ENCODE data around the gene RPTOR.

The RPTOR gene

DNA sequence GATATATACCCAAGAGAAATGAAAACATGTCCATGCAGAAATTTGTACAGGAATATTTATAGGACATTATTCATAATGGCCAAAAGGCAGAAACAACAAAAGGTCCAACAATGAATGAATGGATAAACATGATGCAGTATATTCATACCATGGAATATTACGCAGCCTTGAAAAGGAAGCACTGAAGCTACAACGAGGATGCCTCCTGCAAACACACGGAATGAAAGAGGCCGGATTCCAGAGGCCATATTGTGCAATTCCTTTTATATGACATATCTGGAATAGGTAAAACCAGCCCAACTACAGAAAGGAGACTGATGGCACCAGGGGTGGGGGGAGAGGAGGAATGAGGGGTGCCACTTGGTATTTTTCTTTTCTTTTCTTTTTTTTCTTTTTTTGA lies 432.5 kb downstream of the RPTOR start:
- DNase-seq (ENCODE audit: low read depth in 2 of 2): no peak

GRCh38 chr17:80978499-80979497 lies 434.2 kb downstream of the RPTOR start:
- DNase-seq (ENCODE audit: low read depth in 2 of 2): no peak

- no peak for DNase-seq (ENCODE audit: low read depth in 2 of 2)
Measured at GRCh38 chr17:80979547-80980378, 435.1 kb downstream of the RPTOR start.

- DNase-seq (ENCODE audit: low read depth in 2 of 2): no peak
Measured at GRCh38 chr17:80980397-80981061, 435.9 kb downstream of the RPTOR start.

- DNase-seq (ENCODE audit: low read depth in 2 of 2): no peak
Measured at GRCh38 chr17:80981062-80981902, 436.6 kb downstream of the RPTOR start.

DNA sequence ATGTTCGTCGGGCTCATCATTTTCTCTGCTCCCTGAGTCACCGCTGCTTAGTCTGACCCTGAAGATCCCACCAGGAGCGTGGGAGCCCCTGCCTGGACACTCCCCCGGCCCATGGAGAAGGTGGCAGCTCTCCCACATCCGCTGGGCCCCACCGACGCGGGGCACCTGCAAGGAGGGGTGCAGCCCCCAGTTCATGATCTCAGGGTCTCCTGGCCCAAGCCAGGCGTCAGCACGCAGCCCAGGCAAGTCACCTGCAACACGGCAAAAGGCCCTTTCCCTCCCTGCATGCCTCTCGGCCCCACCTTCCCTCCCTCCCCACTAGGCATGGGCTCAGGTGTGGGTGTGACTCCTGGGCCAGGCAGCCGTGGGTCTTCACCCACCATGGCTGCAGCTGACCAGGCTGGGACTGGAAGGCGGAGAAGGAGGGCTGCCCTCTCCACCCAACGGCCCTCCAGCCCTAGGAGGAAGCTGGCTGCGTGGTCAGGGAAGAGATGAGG lies 437.3 kb downstream of the RPTOR start:
- no peak for DNase-seq (ENCODE audit: low read depth in 2 of 2)

DNA sequence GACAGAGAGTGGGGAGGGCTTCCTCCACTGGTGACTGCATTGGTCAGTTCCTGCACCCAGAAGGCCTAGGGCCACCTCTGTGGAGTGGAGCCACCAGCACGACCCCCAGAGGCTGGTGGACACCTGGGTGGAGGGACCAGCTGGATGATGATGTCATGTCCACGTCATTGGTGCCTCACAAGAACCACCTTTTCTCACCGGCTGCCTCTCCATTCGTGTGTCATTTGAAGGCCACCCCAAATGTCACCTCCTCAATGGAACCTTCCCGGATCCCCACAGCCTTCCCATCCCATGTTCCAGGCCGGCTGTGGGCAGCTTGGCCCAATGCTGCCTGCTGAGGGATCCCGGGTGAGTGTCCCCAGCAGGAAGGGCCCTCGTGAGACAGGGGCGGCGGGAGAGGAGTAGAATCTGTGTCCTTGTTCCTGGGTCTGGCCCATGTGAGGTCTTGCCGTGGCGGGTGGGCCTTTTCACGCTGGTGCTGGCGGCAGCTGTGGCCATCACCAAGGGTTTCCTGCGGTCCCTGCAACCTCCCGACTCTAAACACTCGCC lies 437.9 kb downstream of the RPTOR start:
- no peak for DNase-seq (ENCODE audit: low read depth in 2 of 2)

DNA sequence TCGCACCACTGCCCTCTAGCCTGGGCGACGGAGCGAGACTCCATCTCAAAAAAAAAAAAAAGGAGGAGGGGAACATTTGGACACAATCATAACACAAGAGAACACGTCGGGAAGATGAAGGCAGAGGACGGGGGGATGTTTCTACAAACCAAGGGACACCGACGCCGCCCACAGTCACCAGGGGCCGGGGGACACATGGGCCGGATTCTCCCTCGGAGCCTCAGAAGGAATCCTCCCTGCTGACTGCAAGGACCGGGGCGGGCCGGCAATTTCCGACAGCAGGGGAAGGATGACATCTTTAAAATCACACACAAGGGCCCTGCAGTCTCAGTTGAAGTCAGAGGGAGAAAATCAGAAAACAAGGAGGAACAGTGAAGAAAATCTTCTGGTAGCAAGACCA lies 438.9 kb downstream of the RPTOR start:
- no peak for DNase-seq (ENCODE audit: low read depth in 2 of 2)

- DNase-seq (ENCODE audit: low read depth in 2 of 2): no peak
Measured at GRCh38 chr17:80984749-80985148, 440.1 kb downstream of the RPTOR start.

DNA sequence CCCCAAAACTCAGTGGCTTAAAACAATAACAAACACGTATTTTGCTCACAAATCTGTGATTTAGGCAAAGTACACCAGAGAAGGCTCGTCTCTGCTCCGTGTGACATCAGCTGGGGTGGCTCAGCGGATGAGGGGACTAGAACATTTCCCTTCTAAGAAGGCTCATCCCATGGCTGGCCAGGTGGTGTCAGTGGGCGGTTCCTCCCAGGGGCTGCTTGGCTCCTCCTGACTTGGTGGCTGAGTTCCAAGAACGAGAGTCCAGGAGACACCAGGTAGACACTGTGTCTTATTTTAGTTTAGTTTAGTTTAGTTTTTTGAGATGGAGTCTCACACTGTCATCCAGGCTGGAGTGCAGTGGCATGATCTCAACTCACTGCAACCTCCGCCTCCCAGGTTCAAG lies 441.4 kb downstream of the RPTOR start:
- DNase-seq (ENCODE audit: low read depth in 2 of 2): no peak

GRCh38 chr17:80986816-80987475 lies 442.3 kb downstream of the RPTOR start:
- DNase-seq (ENCODE audit: low read depth in 2 of 2): no peak

DNA sequence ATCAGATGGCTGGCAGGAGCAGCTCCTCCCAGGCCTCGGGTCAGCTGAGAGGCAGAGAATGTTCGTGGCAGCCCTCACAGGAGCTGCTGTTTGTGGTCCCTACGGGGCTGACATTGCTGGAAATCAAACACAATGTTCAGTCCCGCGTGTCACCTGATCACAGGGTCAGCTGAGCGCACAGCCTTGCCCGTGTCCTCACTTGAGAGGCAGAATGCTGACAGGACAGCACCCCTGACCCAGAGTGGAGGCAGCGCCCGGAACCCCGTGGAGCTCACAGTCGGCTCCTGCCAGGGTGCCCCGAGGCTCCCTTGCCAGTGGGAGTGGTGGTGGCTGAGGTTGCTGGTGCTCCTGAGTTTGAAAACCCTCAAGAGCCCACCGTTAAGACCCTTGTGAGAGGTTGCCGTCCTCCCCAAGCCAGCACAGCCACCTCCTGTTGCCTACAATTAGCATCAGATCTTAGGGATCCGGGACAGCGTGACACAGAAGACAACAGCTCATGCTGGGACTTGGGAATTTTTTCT lies 443.4 kb downstream of the RPTOR start:
- DNase-seq (ENCODE audit: low read depth in 2 of 2): no peak

DNA sequence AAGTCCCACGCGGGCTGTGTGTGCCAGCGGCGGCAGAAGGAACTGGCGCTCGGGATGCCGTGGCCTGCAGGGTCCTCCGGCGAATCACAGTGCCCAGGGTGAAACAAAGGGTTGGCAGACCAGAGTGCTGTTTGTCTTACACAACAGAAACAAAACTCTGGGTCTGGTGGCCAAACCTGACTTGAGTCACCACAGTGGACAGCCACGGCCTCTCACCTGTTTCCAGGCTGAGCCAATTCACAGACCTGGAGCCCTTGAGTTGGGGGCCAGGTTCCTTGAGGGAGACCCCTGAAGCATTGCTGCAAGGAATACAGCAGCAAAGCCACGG lies 444.9 kb downstream of the RPTOR start:
- no peak for DNase-seq (ENCODE audit: low read depth in 2 of 2)

- no peak for DNase-seq (ENCODE audit: low read depth in 2 of 2)
Measured at GRCh38 chr17:80990921-80991644, 446.4 kb downstream of the RPTOR start.

GRCh38 chr17:80991645-80992076 lies 447.0 kb downstream of the RPTOR start, which contains the start of gene CHMP6:
Gene CHMP6, plus strand, starts transcription at chr17:80991841. Its CDS starts 78 bp downstream, at chr17:80991919.
- DNase-seq (ENCODE audit: low read depth in 2 of 2): peak; percentile 48 to 59

- DNase-seq (ENCODE audit: low read depth in 2 of 2): no peak
Measured at GRCh38 chr17:80992077-80992947, 447.7 kb downstream of the RPTOR start.

GRCh38 chr17:80992948-80993624 lies 448.4 kb downstream of the RPTOR start:
- DNase-seq (ENCODE audit: low read depth in 2 of 2): no peak

GRCh38 chr17:80995131-80995530 lies 450.5 kb downstream of the RPTOR start:
- DNase-seq (ENCODE audit: low read depth in 2 of 2): no peak

Measured in stimulated activated CD4-positive, alpha-beta T cell treated with anti-CD3 and anti-CD28 coated beads, Interleukin-12 subunit alpha, Interleukin-12 subunit beta, amount 100 ng/mL, for 24 hours (primary cell).